Stimulated activated CD4-positive, alpha-beta T cell treated with anti-CD3 and anti-CD28 coated beads, Interleukin-1b, Interleukin-23, amount 100 ng/mL, for 4 hours (primary cell): ENCODE results near the gene TNFAIP2.

Experiments
- DNase-seq, 2 donors: peaks; one replicate each; pipeline ENCODE4 v3.0.0-alpha.2; 2020; ENCODE audit warnings: low read depth in 2 of 2

The TNFAIP2 gene

DNA sequence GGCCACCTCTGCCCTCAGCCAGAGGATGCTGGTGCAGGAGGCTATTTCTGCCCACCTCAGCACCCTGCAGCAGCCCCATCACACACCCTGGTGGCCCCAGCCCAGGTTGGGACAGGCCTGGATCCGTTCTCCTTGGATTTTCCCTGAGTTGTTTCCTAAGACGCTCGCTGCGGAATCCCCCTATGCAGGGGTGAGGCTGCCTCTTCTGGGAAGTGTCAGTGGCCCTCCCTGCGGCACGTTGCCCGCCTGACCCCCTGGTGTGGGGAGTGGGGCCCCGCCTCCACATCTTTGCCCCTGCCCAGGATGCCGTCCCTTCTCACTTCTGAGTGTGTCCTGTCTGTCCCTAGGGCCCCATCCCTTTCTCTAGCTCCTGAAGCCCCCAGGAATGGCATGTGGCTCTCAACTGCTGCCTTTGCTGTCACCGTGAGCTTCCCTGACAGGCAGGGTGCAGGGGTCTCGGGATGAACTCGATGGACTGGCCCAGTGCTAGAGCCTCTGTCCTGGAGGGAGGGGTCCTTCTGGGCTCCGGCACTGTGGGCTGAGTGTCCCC lies 29.3 kb upstream of the TNFAIP2 start:
- DNase-seq, result no peak

GRCh38 chr14:103094406-103095209 lies 28.7 kb upstream of the TNFAIP2 start, which contains the start of gene EXOC3L4:
TSS of gene EXOC3L4 (plus strand) at chr14:103094725. CDS start at chr14:103100220, 5,495 bp downstream.
- DNase-seq, result no peak

GRCh38 chr14:103095210-103095778 lies 28.0 kb upstream of the TNFAIP2 start:
- no peak for DNase-seq

- DNase-seq, result no peak
Observed at GRCh38 chr14:103096387-103096786, 26.9 kb upstream of the TNFAIP2 start.

DNA sequence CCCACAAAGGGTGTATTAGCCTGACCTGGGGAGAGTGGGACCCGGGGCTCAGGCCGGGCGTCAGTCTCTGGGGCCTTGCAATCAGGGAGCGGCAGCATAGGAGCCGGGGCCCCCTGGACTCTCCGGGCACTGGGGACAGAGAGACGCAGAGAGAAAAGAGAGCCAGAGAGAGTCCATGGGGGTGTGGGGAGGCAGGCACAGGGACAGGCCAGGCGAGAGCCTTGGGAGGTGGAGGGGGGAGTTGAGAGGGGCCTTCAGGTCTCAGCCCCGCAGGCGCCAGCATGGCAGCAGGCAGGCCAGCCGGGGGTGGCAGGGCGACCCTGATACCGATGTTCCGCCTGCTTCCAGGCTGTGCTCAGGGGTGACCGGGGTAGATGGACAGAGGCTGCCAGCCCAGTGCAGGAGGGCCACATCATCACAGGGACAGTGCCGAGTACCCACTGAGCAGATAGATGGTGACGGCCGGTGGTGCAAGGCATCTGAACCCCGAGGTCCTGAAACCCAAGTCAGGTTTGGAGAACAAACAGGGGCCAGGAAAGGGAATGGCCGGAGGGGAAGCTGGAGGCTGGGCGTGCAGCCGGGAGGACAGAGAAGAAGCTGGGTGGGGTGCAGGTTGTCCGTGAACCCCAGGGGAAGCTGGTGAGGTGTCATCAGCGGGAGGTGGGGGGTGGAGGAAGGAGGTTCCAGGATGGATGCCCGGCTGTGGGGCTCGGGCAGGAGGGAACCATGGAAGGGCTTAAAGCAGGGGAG lies 25.8 kb upstream of the TNFAIP2 start:
- no peak for DNase-seq

DNA sequence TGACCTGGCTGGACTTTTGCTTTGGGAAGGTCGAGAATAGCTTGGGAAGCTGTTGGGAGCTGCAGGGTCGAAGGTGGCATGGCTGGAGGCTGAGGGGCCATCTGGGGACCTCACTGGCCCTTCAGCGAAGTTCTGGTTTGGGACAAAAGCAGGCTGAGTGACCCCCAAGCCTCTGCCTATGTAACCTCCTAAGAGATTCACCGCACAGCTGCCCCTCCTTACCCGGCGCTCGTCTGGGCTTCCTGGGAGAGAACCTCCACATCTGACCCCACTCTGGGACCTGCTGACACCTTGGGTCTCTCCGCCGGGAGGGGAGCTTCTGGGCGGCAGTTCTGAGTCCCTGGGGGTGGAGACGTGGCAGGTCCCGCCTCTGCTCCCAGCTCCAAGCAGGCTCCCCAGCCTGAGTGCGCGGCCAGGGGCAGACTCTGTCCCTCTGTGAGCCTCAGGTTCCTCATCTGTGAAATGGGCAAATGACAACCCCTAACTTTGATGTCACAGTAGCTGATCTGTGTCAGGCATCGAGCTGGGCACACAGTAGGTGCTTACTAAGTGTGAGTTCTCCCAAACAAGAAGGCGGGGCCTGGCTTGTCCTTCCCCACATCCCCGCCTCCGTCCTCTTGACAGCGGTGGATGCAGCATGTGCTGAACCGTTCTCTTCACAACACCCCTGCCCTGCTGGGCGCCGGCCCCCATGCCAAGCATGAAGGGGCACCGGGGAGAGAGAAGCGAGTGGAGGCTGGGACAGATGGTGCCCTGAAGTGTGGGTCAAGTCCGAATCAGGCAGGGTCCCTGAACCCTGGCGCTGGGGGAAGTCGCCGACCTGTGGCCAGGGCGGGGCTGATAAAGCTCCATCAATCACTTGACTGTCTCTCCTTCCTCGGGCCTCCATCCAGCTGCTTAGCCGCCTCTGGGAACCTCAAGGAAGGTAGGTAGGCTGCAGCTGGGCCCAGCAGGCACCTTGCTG lies 25.0 kb upstream of the TNFAIP2 start:
- DNase-seq, result no peak

DNA sequence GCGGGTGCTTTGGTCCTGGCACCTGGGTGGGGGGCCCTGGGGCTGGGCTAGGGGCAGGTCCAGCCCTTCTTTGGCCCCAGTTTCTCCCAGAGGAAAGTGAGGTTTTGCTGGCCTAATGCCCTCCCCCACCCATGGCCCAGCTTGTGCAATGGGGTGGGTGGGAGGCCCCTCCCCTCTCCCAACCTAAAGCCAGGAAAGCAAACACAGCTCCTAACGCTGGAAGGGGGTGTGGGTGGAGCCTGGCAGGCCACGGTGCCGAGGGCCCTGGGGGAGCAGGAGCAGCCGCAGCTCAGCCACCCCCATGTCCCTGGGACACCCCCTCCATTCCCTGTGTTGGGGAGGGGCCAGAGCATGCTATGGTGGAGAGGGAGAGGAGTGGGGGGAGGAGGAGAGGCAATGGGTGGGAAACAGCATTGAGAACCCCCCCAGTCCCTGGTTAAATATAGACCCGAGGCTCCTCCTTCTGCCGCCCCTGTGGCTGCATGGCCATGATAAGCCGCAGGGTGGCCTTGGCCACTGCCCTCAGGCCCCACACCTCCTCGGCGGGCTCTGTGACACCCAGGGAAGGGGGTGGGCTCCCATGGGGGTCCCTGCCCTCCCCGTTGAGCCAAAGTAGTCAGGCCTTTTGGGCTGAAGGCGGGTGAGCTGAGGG lies 24.1 kb upstream of the TNFAIP2 start:
- DNase-seq, result no peak

DNA sequence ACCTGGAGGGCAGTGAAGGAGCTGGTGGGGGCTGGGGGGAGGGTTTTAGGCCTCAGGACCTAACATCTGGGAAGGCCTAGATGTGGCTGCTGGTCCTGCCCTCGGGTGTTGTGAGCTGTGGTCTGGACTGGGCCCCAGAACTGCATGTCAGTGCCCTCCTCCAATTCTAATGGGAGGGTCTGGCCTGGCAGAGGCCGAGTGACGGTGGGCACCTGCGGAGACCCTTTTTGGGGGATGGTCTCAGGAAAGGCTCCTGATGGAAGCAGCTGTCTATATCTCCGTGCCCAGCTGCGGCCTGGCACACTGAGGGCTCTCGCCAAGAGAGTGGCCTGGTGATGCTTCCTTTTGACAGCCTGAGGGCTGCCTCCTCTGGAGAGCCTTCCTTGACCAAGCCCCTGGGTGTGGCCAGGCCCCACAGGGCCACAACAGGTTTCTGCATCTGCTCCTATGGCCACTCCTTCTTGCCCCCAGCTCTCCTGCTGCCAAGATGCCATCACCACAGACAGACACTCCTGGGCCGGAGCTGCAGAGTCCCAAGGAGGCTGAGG lies 23.5 kb upstream of the TNFAIP2 start:
- DNase-seq, result no peak

- DNase-seq, result no peak
Observed at GRCh38 chr14:103100281-103101121, 22.8 kb upstream of the TNFAIP2 start.

DNA sequence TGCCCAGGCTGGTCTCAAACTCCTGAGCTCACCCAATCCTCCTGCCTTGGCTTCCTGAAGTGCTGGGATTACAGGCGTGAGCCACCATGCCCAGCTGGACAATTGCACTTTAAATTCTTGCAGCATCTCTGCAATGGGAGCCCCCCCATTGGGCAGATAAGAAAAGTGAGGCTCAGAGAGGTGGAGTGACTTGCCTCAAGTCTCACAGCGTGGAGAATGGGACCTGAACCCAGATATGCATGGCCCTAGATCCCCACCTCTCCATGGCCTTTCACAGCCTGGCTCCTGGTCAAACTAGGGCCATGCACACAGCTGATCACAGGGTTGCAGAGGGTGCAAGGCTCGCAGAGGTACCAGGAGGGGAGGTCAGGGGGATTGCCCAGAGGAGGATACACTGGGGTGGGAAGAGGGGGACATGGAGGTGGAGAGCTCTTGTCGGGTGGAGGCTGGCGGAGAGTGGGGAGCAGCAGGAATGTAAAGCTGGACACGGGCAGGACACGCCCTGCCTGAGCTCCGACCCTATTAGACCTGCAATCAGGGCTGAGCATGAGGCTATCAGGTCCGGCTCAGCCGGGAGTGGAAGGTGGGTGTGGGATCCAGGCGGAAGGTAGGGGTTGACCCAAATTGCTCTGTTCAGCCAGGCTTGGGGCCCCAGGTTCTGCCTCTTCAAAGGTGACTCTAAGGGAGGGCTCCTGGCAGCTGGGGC lies 21.9 kb upstream of the TNFAIP2 start:
- DNase-seq, result no peak

DNA sequence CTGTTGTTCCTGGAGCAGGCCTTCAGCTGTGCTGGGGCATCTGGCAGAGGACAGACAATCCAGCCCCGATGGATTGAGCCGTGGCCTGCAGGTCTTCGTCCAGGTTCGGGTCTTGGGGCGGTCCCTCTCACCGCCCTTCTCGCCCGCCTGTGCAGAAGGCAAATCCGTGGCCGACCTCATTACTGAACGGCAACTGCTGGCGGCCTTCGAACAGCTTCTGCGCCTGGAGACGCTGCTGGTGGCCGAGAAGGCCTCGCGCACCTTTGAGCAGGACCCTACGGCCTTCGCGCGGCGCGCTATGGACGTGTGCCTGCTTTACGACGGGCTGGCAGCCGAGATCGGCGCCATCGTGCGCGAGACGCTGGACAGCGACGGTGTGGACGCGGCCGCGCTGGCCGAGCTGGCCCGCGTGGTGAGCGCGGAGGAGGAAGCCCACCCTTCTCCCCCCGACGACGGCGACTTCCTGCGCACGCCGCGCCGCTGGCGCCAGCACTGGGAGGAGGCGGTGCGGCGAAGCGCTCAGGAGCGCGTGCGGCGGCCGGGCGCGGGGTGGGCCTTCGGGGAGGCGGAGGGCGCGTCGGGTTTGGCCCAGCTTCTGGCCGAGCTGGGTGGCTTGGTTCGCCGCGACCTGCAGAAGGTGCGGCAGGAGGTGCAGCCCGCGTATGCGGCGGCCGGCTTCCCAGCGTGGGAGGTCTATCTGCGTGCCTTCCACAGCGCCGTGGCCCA lies 21.1 kb upstream of the TNFAIP2 start:
- DNase-seq, result no peak

DNA sequence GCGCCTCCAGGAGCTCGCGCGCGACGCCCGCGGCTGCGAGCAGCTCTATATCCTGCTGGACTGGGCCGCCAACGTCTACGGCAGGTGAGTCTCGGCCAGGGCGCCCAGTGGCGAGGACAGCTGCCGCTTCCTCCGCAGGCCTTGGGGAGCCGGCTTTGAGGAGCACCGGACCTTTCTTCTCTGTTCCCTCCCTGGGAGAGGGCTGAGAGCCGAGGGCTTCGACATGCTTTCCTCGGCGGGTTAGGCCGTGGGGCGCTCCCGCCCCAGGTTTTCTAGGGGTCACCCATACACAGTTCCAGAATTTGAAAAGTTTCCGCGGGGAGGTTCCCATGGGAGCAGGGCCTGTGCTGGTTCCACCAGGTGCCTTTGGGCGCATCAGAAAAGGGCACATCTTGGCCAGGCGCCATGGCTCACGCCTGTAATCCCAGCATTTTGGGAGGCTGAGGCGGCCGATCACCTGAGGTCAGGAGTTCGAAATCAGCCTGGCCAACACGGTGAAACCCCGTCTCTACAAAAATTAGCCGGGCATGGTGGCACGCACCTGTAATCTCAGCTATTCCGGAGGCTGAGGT lies 20.5 kb upstream of the TNFAIP2 start:
- no peak for DNase-seq

GRCh38 chr14:103103461-103104388 lies 19.5 kb upstream of the TNFAIP2 start:
- DNase-seq, result no peak

- DNase-seq, result no peak
Observed at GRCh38 chr14:103104389-103104653, 18.9 kb upstream of the TNFAIP2 start.

- DNase-seq, result peak; percentile 69 to 71
Observed at GRCh38 chr14:103104654-103105452, 18.4 kb upstream of the TNFAIP2 start.

- DNase-seq, result no peak
Observed at GRCh38 chr14:103105580-103106150, 17.6 kb upstream of the TNFAIP2 start.
